ENCODE data around the gene SARDH. TPM values are rescaled to one million over a fixed set of nuclear protein-coding genes. Genes with fewer than 3 reads are reported as not detected.

SARDH gene
- total and polyA plus RNA-seq, 4 donors = 0.84 to 3.0 (median 2.0) TPM; not detected in 1

DNA sequence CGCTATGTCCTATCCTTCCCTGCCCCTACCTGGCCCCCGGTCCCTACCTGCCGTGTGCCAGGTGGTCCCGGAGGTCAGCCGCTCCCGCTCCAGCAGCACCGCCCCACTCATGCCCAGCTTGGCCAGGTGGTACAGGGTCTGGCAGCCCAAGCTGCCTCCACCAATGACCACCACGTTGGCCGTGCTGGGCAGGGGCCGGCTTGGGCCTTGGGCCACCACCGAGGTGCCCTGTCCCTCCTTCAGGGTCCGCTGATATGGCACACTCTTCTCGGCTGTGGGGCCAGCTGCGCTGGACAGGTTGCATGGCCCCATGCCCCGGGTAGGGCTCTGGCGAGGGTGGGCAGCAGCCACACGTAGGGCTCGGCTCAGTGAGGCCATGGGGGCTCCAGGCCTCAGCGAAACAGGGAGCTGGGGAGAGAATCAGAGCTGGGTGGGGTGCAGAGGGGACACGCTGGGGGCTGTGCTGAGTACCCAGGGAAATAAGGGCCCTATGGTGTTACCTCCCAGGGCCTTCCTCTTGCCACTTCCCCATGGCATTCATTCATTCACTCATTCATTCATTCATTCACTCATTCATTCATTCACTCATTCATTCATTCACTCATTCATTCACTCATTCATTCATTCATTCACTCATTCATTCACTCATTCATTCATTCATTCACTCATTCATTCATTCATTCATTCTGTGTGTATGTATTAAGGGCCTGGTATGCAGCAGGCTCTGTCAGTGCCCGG is 4.2 kb downstream of the SARDH start:
- DNase-seq (peak; percentile 51 to 71), ATAC-seq (ENCODE audit: low FRiP score) (no peak)
- intact Hi-C loops (cut with DNase I) = no loop called here
- no peaks in the 10 kb centered on the region for H3K36me3 ChIP-seq (ENCODE audit: control insufficient read depth in 1 of 2, insufficient read depth in 2 of 2, low read length in 1 of 2)
- H3K27me3 ChIP-seq (ENCODE audit: control insufficient read depth in 1 of 2, insufficient read depth in 2 of 2, low read length in 1 of 2) = no peaks in the 10 kb centered on the region
- no peak overlapping the region for H3K4me3 ChIP-seq (ENCODE audit: low read length in 2 of 2)
- H3K9me3 ChIP-seq (ENCODE audit: control insufficient read depth, low read length) = no peaks in the 10 kb centered on the region
- 81 to 84% methylated on average over 21 of the region's 21 CpGs for WGBS, 2 donors
- H3K27ac ChIP-seq (ENCODE audit: low read depth in 1 of 2, low read length in 2 of 2) = no peak overlapping the region
- no peaks in the 10 kb centered on the region for H3K4me1 ChIP-seq (ENCODE audit: control insufficient read depth in 1 of 2, insufficient read depth in 2 of 2, low read length in 2 of 2)

DNA sequence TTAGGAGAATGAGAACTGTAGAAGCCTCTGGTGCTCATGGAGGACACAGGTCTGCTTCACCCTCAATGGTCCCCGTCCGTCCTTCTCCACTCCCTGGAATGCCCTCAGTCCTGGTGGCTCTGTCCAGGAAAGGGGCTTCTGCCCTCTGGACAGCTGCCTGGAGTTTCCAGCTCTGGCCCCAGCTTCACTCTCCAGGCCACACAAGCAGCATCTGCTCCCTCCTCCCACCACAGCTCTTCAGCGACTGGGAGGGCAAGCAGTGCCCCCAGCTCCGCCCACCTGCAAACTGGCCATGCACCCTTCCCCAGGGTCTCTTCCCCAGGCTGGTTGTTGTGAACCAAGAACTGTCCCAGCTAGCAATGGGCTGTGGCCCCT is 4.7 kb downstream of the SARDH start:
- no peaks in the 10 kb centered on the region for H3K36me3 ChIP-seq (ENCODE audit: control insufficient read depth in 1 of 2, insufficient read depth in 2 of 2, low read length in 1 of 2)
- H3K9me3 ChIP-seq (ENCODE audit: control insufficient read depth, low read length) = no peaks in the 10 kb centered on the region
- 79 to 87% methylated on average over 4 of the region's 4 CpGs for WGBS, 2 donors
- ATAC-seq (ENCODE audit: low FRiP score) (no peak), DNase-seq (no peak)
- no peak overlapping the region for H3K27ac ChIP-seq (ENCODE audit: low read depth in 1 of 2, low read length in 2 of 2)
- no peaks in the 10 kb centered on the region for H3K27me3 ChIP-seq (ENCODE audit: control insufficient read depth in 1 of 2, insufficient read depth in 2 of 2, low read length in 1 of 2)
- intact Hi-C loops (cut with DNase I) = no loop called here
- H3K4me3 ChIP-seq (ENCODE audit: low read length in 2 of 2) = no peak overlapping the region
- no peaks in the 10 kb centered on the region for H3K4me1 ChIP-seq (ENCODE audit: control insufficient read depth in 1 of 2, insufficient read depth in 2 of 2, low read length in 2 of 2)

DNA sequence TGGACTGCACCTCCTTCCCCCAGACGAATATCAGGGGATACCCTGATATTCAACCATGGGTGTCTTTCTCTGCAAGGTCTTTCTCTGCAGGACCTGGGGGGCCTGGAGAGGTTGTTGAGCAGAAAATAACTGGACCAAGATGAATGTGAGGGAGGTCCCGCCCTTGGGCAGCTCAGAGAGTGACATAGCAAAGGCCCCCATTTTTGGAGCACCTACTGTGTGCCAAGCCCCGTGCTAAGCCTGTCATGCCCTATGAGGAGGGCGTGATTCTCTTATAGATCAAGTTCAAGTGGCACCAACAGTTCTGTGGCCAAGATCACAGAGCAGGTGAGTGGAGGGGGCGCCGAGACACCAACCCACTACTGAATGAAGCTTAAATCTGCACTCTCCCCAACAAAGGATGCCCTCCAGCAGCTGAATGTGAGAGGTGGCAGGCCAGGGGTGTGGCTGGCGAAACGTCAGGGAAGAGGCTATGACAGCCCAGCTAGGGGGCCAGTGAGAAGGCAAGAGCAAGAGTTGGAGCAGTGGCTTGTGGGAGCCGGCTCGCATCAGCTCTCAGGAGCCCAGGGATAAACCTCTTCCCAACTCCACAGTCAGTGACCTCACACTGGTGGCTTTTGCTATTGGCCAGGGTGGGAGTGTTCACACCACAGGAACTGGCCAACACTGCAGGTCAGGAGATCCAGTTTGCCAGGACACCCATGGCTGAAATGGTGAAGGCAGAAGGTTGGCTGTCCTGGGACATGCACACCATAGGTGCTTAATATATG is 5.3 kb downstream of the SARDH start:
- intact Hi-C loops (cut with DNase I) = no loop called here
- H3K27me3 ChIP-seq (ENCODE audit: control insufficient read depth in 1 of 2, insufficient read depth in 2 of 2, low read length in 1 of 2) = no peaks in the 10 kb centered on the region
- ATAC-seq (ENCODE audit: low FRiP score) (no peak), DNase-seq (peak in 1 of 2 donors; percentile 62)
- H3K4me3 ChIP-seq (ENCODE audit: low read length in 2 of 2) = no peak overlapping the region
- no peaks in the 10 kb centered on the region for H3K9me3 ChIP-seq (ENCODE audit: control insufficient read depth, low read length)
- H3K27ac ChIP-seq (ENCODE audit: low read depth in 1 of 2, low read length in 2 of 2) = no peak overlapping the region
- 77 to 80% methylated on average over 10 of the region's 10 CpGs for WGBS, 2 donors
- no peaks in the 10 kb centered on the region for H3K4me1 ChIP-seq (ENCODE audit: control insufficient read depth in 1 of 2, insufficient read depth in 2 of 2, low read length in 2 of 2)
- H3K36me3 ChIP-seq (ENCODE audit: control insufficient read depth in 1 of 2, insufficient read depth in 2 of 2, low read length in 1 of 2) = no peaks in the 10 kb centered on the region

DNA sequence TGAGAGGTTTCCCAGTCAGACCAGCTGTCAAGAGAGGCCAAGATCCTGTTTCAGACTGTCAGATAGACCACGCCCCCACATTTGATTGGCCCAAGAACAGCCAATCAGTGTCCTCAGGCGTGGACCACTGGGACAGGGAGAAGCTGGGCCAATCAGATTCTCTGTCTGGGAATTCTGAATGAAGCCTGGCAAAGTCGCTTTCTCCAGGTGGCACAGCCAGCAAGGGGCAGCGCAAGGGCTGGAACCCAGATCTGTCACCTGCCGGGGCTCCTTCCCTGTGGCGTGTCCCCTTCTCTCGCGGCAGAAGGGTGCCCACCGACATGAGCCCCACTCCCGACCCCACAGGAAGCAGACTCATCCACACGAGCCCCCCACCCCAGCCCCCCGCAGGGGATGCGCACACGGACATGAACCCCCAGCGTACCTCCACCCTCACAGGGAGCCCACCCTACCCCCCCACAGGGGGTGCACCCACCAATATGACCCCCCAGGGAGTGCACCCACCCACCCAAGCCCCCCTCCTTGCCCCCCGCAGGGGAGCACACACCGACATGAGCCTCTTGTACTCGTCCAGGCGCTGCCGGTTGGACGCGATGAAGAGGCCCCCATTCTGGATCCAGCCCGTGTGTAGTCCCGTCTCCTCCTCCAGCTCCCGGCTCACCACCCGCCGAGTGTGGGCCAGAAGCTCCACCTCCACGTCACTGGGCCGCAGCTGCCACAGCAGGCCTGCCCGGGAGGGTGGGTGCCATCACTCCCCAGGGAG is 6.1 kb downstream of the SARDH start:
- Histone ChIP-seq H3K9me3 (ENCODE audit: control insufficient read depth, low read length) (no peaks in the 10 kb centered on the region), H3K4me3 (ENCODE audit: low read length in 2 of 2) (no peak overlapping the region), H3K4me1 (ENCODE audit: control insufficient read depth in 1 of 2, insufficient read depth in 2 of 2, low read length in 2 of 2) (no peaks in the 10 kb centered on the region), H3K36me3 (ENCODE audit: control insufficient read depth in 1 of 2, insufficient read depth in 2 of 2, low read length in 1 of 2) (no peaks in the 10 kb centered on the region), H3K27me3 (ENCODE audit: control insufficient read depth in 1 of 2, insufficient read depth in 2 of 2, low read length in 1 of 2) (no peaks in the 10 kb centered on the region), H3K27ac (ENCODE audit: low read depth in 1 of 2, low read length in 2 of 2) (no peak overlapping the region)
- ATAC-seq (ENCODE audit: low FRiP score) = no peak
- peak; percentile 41 to 67 for DNase-seq
- intact Hi-C loops (cut with DNase I) = no loop called here
- WGBS, 2 donors = 66 to 69% methylated on average over 26 to 30 of the region's 30 CpGs

DNA sequence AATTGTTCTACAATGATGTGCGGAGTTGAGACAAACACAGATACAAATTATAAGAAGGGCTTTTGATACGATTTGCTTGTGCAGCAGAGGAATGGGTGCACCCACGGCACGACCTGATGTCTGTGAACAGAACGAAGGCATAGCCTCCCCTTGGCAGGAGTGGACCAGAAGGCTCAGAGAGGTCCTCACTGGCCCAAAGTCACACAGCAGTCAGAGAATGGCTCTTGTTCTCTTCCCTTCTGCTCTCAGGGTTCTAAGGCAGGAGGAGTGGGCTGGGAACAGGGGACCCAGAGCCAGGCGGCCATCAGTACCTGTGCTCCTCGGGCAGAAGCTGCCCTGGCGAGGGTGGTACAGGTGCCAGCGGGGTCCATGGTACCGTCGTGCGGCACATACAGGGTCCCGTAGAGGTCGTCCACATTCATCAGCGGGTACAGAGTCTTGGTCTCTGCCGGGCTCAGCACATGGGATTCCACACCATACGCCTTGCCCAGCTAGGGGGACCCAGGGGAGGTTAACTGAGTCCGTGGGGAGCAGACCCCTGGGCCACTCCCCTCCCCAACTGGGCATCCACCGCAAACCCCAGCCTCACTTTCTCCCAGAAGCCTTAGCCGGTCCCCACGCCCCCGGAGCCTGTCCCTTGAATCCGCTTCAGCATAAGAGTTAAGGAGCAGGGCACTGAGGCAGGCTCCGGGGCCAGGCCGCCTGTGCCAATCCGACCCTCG is 7.0 kb downstream of the SARDH start:
- Histone ChIP-seq H3K36me3 (ENCODE audit: control insufficient read depth in 1 of 2, insufficient read depth in 2 of 2, low read length in 1 of 2) (no peaks in the 10 kb centered on the region), H3K27me3 (ENCODE audit: control insufficient read depth in 1 of 2, insufficient read depth in 2 of 2, low read length in 1 of 2) (no peaks in the 10 kb centered on the region), H3K9me3 (ENCODE audit: control insufficient read depth, low read length) (no peaks in the 10 kb centered on the region), H3K4me1 (ENCODE audit: control insufficient read depth in 1 of 2, insufficient read depth in 2 of 2, low read length in 2 of 2) (no peaks in the 10 kb centered on the region), H3K4me3 (ENCODE audit: low read length in 2 of 2) (no peak overlapping the region), H3K27ac (ENCODE audit: low read depth in 1 of 2, low read length in 2 of 2) (no peak overlapping the region)
- intact Hi-C loops (cut with DNase I) = no loop called here
- 86 to 88% methylated on average over 27 of the region's 27 CpGs for WGBS, 2 donors
- ATAC-seq (ENCODE audit: low FRiP score) (no peak), DNase-seq (peak in 1 of 2 donors; percentile 73)

DNA sequence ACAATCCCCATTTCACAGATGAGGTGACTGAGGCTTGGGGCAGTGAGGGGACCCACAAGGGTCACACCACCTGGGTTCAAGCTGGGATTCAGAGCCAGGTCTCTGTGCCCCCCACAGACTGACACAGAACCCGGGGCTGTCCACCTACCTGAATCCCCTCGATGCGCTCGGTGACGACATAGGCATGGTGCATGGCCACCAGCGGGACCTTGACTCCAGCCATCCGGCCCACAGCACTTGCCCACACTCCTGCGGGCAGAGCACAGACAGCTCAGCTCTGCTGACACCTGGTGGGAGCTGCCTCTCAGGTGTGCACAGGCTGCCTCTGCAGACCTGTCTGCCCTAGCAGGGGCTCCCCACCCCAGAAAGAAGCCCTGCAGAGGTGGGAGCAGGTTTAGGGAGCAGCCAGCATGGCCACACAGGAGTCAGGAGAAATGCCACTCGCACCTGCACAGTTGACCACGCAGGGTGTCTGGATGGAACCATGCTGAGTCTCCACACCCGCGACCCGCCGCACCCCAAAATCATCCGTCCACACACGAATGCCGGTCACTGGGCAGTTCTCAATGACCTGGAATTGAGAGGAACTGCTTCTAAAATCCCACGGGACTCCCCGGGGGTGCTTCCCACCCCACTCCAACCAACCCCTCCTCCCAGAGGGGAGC is 8.4 kb downstream of the SARDH start:
- intact Hi-C loops (cut with DNase I) = loop anchor here (5.0 to 10.0 kb wide), 2 partner anchors 195 to 197 kb away; partner anchors contain the start of gene ADAMTSL2 (in 2 of the 2)
- ATAC-seq (ENCODE audit: low FRiP score) = no peak
- Histone ChIP-seq H3K4me1 (ENCODE audit: control insufficient read depth in 1 of 2, insufficient read depth in 2 of 2, low read length in 2 of 2) (no peaks in the 10 kb centered on the region), H3K27ac (ENCODE audit: low read depth in 1 of 2, low read length in 2 of 2) (no peak overlapping the region), H3K9me3 (ENCODE audit: control insufficient read depth, low read length) (no peaks in the 10 kb centered on the region), H3K27me3 (ENCODE audit: control insufficient read depth in 1 of 2, insufficient read depth in 2 of 2, low read length in 1 of 2) (no peaks in the 10 kb centered on the region), H3K36me3 (ENCODE audit: control insufficient read depth in 1 of 2, insufficient read depth in 2 of 2, low read length in 1 of 2) (no peaks in the 10 kb centered on the region), H3K4me3 (ENCODE audit: low read length in 2 of 2) (no peak overlapping the region)
- WGBS, 2 donors = 83 to 86% methylated on average over 19 of the region's 19 CpGs
- DNase-seq = no peak

DNA sequence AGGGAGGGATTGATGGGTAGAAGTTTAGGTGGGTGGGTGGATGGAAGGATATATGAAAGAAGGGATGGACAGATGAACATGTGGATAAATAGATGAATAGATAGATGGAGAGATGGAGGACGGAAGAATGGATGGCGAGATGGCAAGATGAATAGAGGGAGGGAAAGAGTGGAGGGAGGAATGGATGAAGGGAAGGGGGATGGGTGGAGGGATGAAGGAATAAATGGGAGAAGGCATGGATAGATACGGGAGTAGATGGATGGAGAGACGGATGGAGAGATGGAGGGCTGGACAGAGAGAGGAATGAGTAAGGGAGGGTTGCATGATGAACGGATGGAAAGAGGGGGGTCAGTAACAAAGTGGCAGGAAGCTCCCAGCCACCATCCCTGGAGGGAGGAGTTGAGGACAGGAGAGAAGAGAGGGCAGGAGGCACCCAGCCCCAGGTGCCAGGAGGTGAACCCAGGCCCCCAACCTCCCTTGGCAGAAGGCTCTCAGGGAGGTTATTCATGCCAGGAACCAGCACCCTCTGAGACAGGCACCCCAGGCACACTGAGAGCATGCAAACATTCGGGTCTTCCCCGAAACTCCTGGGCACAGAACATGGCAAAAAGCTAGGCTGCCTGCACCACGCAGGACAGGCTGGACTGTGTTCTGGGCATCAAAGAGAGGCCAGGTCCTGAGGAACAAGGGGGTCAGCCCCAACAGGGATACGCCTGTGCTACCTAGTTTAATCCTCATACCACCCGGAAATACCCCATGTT is 9.1 kb downstream of the SARDH start:
- WGBS, 2 donors = 71 to 74% methylated on average over 10 of the region's 10 CpGs
- no peak overlapping the region for H3K4me3 ChIP-seq (ENCODE audit: low read length in 2 of 2)
- intact Hi-C loops (cut with DNase I) = loop anchor here (5.0 to 10.0 kb wide), 2 partner anchors 194 to 197 kb away; partner anchors contain the start of gene ADAMTSL2 (in 2 of the 2)

More for the DNA sequence above, 9.1 kb downstream of the SARDH start:
- Histone ChIP-seq H3K9me3 (ENCODE audit: control insufficient read depth, low read length) (no peaks in the 10 kb centered on the region), H3K27ac (ENCODE audit: low read depth in 1 of 2, low read length in 2 of 2) (no peak overlapping the region), H3K4me1 (ENCODE audit: control insufficient read depth in 1 of 2, insufficient read depth in 2 of 2, low read length in 2 of 2) (no peaks in the 10 kb centered on the region), H3K27me3 (ENCODE audit: control insufficient read depth in 1 of 2, insufficient read depth in 2 of 2, low read length in 1 of 2) (no peaks in the 10 kb centered on the region), H3K36me3 (ENCODE audit: control insufficient read depth in 1 of 2, insufficient read depth in 2 of 2, low read length in 1 of 2) (no peaks in the 10 kb centered on the region)
- DNase-seq (no peak), ATAC-seq (ENCODE audit: low FRiP score) (no peak)

Data from aorta (tissue), 5 donors.